Measurements from ENCODE around the gene ACSM5.
"Not testable (repeated sequence)": the region's sequence is repeated elsewhere in the genome, so short reads cannot be mapped to it uniquely, and the experiment has no call there.

Gene ACSM5

GRCh38 chr16:20459227-20459626 is 49.9 kb downstream of the ACSM5 start:
- not testable (repeated sequence) for DNase-seq

DNA sequence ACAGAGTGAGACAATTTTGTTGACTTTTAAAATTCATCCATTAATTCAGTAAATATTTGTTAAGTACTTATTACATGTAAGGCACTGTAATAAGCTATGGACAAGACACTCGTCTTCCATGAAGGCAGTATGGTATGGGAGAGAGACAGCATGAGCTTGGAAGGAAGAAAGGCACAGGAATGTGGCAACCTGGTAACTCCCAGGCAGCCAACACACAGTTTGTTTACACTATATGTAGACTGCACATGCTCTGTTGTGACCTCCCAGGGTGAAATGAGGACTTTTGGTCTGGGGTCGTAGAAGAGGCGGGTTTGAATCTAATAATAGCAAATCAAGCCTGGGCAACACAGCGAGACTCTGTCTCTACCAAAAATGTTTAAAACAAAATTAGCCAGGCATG is 51.0 kb downstream of the ACSM5 start:
- DNase-seq: not testable (repeated sequence)

DNA sequence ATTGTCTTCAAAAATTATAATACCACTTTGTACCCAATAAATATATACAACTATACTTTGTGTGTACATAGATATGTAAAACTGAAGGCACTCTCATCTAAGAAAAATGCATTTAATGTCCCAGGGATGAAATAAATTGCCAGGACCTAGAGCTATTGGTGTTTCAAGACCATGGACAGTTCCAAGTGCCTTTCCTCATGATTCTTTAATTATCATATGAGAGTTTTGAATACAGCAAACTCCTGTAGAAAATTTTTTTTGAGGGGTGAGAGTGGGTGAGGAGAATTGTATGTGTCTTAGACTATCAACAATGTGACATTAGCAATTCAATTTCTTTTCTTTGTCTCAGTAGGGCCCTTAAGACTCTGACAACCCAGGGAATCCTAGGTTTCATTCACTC is 59.6 kb downstream of the ACSM5 start:
- not testable (repeated sequence) for DNase-seq

GRCh38 chr16:20469930-20470329 is 60.6 kb downstream of the ACSM5 start:
- DNase-seq: peak; percentile 24

GRCh38 chr16:20470732-20471131 is 61.4 kb downstream of the ACSM5 start:
- not testable (repeated sequence) for DNase-seq

GRCh38 chr16:20477188-20477744 is 67.9 kb downstream of the ACSM5 start:
- not testable (repeated sequence) for DNase-seq

- not testable (repeated sequence) for DNase-seq
These were observed 74.7 kb downstream of the ACSM5 start for GRCh38 chr16:20483989-20484388.

DNA sequence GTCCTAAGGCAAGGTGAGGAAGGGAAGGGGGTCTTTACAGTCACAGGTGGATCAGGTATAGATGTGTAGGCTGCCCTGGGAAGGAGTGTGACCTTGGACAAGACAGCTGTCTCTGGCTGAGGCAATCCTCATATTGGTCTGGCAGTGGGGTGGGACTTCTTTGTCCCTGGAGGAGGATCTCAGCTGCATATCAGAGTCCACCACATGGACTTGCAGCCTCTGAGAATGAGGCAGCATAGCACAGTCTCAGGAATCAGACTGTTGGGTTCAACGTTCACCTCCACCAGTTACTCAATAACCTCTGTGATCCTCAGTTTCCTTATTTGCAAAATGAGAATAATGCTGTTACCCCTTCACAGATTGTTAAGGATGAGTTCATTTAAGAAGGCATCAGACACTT is 75.4 kb downstream of the ACSM5 start:
- no peak for DNase-seq

DNA sequence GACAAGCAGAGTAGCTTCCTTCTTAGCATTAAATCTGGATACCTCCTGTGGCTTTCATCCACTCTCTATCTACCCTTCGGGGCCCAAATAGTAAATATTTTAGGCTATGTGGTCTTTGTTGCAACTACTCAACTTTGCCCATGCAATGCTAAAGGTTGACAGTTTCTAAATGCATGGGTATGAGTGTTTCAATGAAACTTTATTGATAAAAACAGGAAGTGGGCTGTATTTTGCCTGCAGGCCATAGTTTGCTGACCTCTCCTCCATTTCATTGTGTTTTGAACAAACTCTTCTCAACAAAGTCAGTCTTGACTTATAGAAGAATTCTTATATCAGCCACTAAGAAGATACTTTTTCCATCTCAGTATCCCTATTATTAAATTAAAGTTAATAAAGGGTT is 76.1 kb downstream of the ACSM5 start:
- DNase-seq: no peak

Data from stimulated activated CD8-positive, alpha-beta memory T cell treated with anti-CD3 and anti-CD28 coated beads, Interleukin-4, amount 100 ng/mL, for 48 hours (primary cell).